Caki2 (cell line): ENCODE measurements around the gene TET3. TPM values are rescaled to one million over a fixed set of nuclear protein-coding genes. Genes with fewer than 3 reads are reported as not detected.
A peak's percentile ranks its signal among the peaks of the same experiment; 100 is the strongest.

Experiments used
- DNase-seq: peaks from one replicate; pipeline ENCODE4 v3.0.0-alpha.2; 2015; ENCODE audit warnings: low read depth
- in situ Hi-C: cut with HindIII; loops from 2 replicates; pipeline ENCODE4 v1.10.0; 2016; ENCODE audit warnings: low sequenced_read_pairs, low pct_unique_long_range_greater_than_20kb, mixed read lengths
- total RNA-seq: library from RNA; depleted of rRNA; stranded (reverse); fragments of >200 nt; shearing (Covaris generic); gene quantifications from 2 replicates; pipeline ENCODE4 v1.2.3, GENCODE V29; 2014; ENCODE audit warnings: low replicate concordance

Gene TET3
- total RNA-seq, 1 experiment from 2014 or later = 2.5 TPM

GRCh38 chr2:73998451-73998850, 13.7 kb downstream of the TET3 start:
- in situ Hi-C loops = no loop called here
- DNase-seq = no peak

- in situ Hi-C loops = no loop called here
- DNase-seq = no peak
Observed at GRCh38 chr2:73998933-73999332, 14.2 kb downstream of the TET3 start.

GRCh38 chr2:73999881-74000597, 15.3 kb downstream of the TET3 start:
- peak; percentile 40 for DNase-seq
- in situ Hi-C loops = no loop called here

GRCh38 chr2:74000666-74001065, 16.0 kb downstream of the TET3 start:
- in situ Hi-C loops = no loop called here
- no peak for DNase-seq

GRCh38 chr2:74001121-74001520, 16.4 kb downstream of the TET3 start:
- in situ Hi-C loops = no loop called here
- DNase-seq = no peak

- no peak for DNase-seq
- in situ Hi-C loops = no loop called here
Observed at GRCh38 chr2:74001781-74002504, 17.2 kb downstream of the TET3 start.

GRCh38 chr2:74002505-74003421, 18.1 kb downstream of the TET3 start:
- peak; percentile 87 for DNase-seq
- in situ Hi-C loops = no loop called here

GRCh38 chr2:74003494-74004211, 18.9 kb downstream of the TET3 start:
- no peak for DNase-seq

GRCh38 chr2:74004212-74005182, 19.8 kb downstream of the TET3 start:
- no peak for DNase-seq
- in situ Hi-C loops = no loop called here

More at GRCh38 chr2:74003494-74004211, 18.9 kb downstream of the TET3 start:
- in situ Hi-C loops = no loop called here

- in situ Hi-C loops = no loop called here
- DNase-seq = no peak
Observed at GRCh38 chr2:74005786-74006185, 21.1 kb downstream of the TET3 start.

- in situ Hi-C loops = no loop called here
- DNase-seq = no peak
Observed at GRCh38 chr2:74006459-74006858, 21.7 kb downstream of the TET3 start.

GRCh38 chr2:74007121-74007520, 22.4 kb downstream of the TET3 start:
- DNase-seq = no peak
- in situ Hi-C loops = no loop called here

- no peak for DNase-seq
Observed at GRCh38 chr2:74007711-74008110, 23.0 kb downstream of the TET3 start.

GRCh38 chr2:74008761-74009395, 24.2 kb downstream of the TET3 start:
- DNase-seq = no peak
- in situ Hi-C loops = no loop called here

More at GRCh38 chr2:74007711-74008110, 23.0 kb downstream of the TET3 start:
- in situ Hi-C loops = no loop called here

- DNase-seq = no peak
- in situ Hi-C loops = no loop called here
Observed at GRCh38 chr2:74009577-74009976, 24.9 kb downstream of the TET3 start.

GRCh38 chr2:74010087-74010541, 25.4 kb downstream of the TET3 start:
- in situ Hi-C loops = no loop called here
- DNase-seq = no peak

GRCh38 chr2:74011246-74011645, 26.5 kb downstream of the TET3 start:
- in situ Hi-C loops = no loop called here
- DNase-seq = no peak
